ENCODE results near the gene PPP4R4. TPM values are rescaled to one million over a fixed set of nuclear protein-coding genes. Genes with fewer than 3 reads are reported as not detected.
"Not testable (repeated sequence)": the region's sequence is repeated elsewhere in the genome, so short reads cannot be mapped to it uniquely, and the experiment has no call there.

Gene PPP4R4
- total RNA-seq, 1 donor from 2014 or later: 0.18 TPM

DNA sequence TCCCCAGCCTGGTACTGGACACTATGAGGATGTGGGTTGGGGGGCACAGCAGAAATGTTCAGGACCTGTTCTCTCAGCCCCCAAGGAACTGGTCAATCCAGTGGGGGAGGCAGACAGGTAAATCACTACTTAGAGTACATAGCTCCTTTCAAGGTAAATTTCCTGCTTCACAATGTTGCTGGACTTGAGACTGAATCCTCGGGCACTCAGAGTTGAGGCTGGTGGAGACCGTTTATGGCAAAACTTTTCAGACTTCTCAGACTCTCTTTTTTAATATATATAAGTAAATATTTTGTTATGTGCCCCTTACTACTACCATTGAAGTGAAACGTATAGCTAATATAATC, 119.4 kb downstream of the PPP4R4 start:
- no peak for DNase-seq (ENCODE audit: low spot score)
- TF ChIP-seq, protein P1, sequence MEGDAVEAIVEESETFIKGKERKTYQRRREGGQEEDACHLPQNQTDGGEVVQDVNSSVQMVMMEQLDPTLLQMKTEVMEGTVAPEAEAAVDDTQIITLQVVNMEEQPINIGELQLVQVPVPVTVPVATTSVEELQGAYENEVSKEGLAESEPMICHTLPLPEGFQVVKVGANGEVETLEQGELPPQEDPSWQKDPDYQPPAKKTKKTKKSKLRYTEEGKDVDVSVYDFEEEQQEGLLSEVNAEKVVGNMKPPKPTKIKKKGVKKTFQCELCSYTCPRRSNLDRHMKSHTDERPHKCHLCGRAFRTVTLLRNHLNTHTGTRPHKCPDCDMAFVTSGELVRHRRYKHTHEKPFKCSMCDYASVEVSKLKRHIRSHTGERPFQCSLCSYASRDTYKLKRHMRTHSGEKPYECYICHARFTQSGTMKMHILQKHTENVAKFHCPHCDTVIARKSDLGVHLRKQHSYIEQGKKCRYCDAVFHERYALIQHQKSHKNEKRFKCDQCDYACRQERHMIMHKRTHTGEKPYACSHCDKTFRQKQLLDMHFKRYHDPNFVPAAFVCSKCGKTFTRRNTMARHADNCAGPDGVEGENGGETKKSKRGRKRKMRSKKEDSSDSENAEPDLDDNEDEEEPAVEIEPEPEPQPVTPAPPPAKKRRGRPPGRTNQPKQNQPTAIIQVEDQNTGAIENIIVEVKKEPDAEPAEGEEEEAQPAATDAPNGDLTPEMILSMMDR (IDR thresholded peaks at IDR 0.05; ENCODE audit: unreplicated experiment): no peak
- Mint-ChIP-seq H3K36me3 (ENCODE audit: low read depth, unreplicated experiment) (no peaks in the 10 kb centered on the region), H3K4me1 (ENCODE audit: unreplicated experiment) (peaks cover 6% of the 10 kb centered on the region), H3K27ac (ENCODE audit: unreplicated experiment) (no peak overlapping the region), H3K4me3 (ENCODE audit: unreplicated experiment) (no peak overlapping the region), H3K9me3 (ENCODE audit: unreplicated experiment) (no peaks in the 10 kb centered on the region), H3K27me3 (ENCODE audit: unreplicated experiment) (peaks cover 2% of the 10 kb centered on the region)

DNA sequence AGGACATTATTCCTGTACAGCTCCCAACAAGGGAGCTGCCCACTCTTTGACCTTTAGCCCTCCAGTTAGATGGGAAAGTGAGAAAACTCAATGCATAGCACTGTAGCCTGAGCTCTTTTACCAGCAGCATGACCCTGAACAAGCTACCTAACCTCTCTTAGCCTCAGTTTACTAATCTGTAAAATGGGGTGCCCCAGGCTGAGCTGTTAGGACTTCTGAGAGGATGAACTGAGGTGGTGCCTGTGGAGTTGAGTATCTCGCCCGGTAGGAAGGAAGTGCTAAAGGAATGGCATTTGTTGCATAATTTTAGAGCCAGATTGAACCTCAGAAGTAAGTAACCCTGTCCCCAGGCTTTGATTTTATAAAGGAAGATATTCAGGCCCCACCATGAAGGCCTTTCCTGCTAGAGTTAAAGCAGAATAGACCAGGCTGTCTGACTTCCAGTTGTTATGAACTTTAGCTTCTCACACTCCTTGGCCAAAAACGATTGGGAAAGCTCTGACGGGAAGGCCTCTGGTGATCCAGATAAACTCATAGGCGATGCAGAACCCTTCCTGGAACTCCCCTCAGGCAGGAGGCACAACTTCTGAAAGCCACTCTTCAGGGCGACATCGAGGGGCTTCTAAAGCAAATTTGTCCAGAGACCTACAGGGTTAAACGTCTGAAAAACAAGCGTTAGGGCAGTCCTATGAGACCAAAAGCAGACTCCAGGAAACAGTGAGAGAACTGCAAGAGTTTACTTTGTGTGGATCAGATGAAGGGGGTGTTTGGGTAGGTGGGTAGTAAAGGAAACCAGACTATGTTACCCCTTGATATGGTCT, 121.4 kb downstream of the PPP4R4 start:
- Mint-ChIP-seq H3K36me3 (ENCODE audit: low read depth, unreplicated experiment) (no peaks in the 10 kb centered on the region), H3K27ac (ENCODE audit: unreplicated experiment) (no peak overlapping the region), H3K4me3 (ENCODE audit: unreplicated experiment) (no peak overlapping the region), H3K27me3 (ENCODE audit: unreplicated experiment) (no peaks in the 10 kb centered on the region), H3K4me1 (ENCODE audit: unreplicated experiment) (peaks cover 6% of the 10 kb centered on the region), H3K9me3 (ENCODE audit: unreplicated experiment) (no peaks in the 10 kb centered on the region)
- DNase-seq (ENCODE audit: low spot score): no peak
- TF ChIP-seq, protein P1 (IDR thresholded peaks at IDR 0.05; ENCODE audit: unreplicated experiment): no peak

DNA sequence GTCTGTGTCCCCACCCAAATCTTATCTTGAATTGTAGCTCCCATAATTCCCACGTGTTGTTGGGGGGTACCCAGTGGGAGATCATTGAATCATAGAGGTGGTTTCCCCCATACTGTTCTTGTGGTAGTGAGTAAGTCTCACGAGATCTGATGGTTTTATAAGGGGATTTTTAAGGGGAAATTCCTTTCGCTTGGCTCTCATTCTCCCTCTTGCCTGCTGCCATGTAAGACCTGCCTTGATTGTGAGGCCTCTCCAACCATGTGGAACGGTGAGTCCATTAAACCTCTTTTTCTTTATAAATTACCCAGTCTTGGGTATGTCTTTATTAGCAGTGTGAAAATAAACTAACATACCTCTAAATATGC, 122.0 kb downstream of the PPP4R4 start:
- H3K27me3 Mint-ChIP-seq (ENCODE audit: unreplicated experiment); H3K4me1 Mint-ChIP-seq (ENCODE audit: unreplicated experiment); H3K9me3 Mint-ChIP-seq (ENCODE audit: unreplicated experiment); H3K27ac Mint-ChIP-seq (ENCODE audit: unreplicated experiment); H3K4me3 Mint-ChIP-seq (ENCODE audit: unreplicated experiment); H3K36me3 Mint-ChIP-seq (ENCODE audit: low read depth, unreplicated experiment); DNase-seq (ENCODE audit: low spot score): not testable (repeated sequence)

DNA sequence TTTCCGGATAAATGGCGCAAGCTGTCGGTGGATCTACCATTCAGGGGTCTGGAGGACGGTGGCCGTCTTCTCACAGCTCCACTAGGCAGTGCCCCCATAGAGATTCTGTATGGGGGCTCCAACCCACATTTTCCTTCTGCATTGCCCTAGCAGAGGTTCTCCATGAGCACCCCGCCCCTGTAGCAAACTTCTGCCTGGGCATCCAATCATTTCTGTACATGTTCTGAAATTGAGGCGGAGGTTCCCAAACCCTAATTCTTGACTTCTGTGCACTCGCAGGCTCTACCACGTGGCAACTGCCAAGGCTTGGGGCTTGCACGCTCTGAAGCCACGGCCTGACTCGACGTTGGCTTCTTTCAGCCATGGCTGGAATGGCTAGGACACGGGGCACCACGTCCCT, 124.0 kb downstream of the PPP4R4 start:
- Mint-ChIP-seq H3K36me3 (ENCODE audit: low read depth, unreplicated experiment) (no peaks in the 10 kb centered on the region), H3K4me1 (ENCODE audit: unreplicated experiment) (peaks cover 2% of the 10 kb centered on the region), H3K4me3 (ENCODE audit: unreplicated experiment) (no peak overlapping the region), H3K27ac (ENCODE audit: unreplicated experiment) (no peak overlapping the region), H3K27me3 (ENCODE audit: unreplicated experiment) (no peaks in the 10 kb centered on the region), H3K9me3 (ENCODE audit: unreplicated experiment) (no peaks in the 10 kb centered on the region)
- no peak for DNase-seq (ENCODE audit: low spot score)
- TF ChIP-seq, protein P1 (IDR thresholded peaks at IDR 0.05; ENCODE audit: unreplicated experiment): no peak

DNA sequence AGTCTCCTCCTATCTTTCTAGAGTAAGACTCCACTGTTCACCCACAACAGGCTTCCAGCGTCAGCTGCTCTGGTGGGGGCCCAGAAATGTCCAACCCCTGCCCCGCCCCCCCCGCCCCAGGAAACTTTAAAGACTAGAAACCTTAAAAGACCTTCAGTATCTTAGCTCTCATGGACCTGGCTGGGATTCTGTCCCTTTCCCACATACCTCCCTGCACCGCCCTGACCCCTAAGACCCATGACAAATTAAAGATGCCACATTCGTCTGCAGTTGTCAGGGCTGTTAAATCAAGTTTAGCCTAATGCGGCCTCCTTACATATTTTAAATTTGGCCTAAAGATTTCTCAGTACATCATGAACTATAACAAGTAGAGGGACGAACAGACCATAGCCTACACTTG, 129.0 kb downstream of the PPP4R4 start:
- Mint-ChIP-seq H3K4me3 (ENCODE audit: unreplicated experiment) (no peak overlapping the region), H3K9me3 (ENCODE audit: unreplicated experiment) (no peaks in the 10 kb centered on the region), H3K4me1 (ENCODE audit: unreplicated experiment) (no peaks in the 10 kb centered on the region), H3K27ac (ENCODE audit: unreplicated experiment) (no peak overlapping the region), H3K27me3 (ENCODE audit: unreplicated experiment) (peaks cover 3% of the 10 kb centered on the region), H3K36me3 (ENCODE audit: low read depth, unreplicated experiment) (no peaks in the 10 kb centered on the region)
- TF ChIP-seq, protein P1 (IDR thresholded peaks at IDR 0.05; ENCODE audit: unreplicated experiment): no peak
- no peak for DNase-seq (ENCODE audit: low spot score)
